HG02642 (cell line): ENCODE data around the gene OR4F17.
"Not testable (repeated sequence)": the region's sequence is repeated elsewhere in the genome, so short reads cannot be mapped to it uniquely, and the experiment has no call there.

Source experiments
- ATAC-seq: cut with Tn5 transposase; IDR thresholded peaks from one replicate; pipeline ENCODE4 v1.9.1; 2021; ENCODE audit warnings: mild to moderate bottlenecking; ENCODE audit not compliant: unreplicated experiment, poor library complexity

Gene OR4F17

GRCh38 chr19:106804-107203 is at the start of gene OR4F17:
Gene OR4F17 (plus strand): TSS chr19:107104. CDS start chr19:110679, 3,575 bp downstream.
- ATAC-seq, result not testable (repeated sequence)

- ATAC-seq, result not testable (repeated sequence)
These were observed 36.1 kb upstream of the OR4F17 start for GRCh38 chr19:70793-71192.

GRCh38 chr19:82864-83263 is 24.0 kb upstream of the OR4F17 start:
- ATAC-seq, result not testable (repeated sequence)

GRCh38 chr19:83626-84025 is 23.3 kb upstream of the OR4F17 start:
- ATAC-seq, result not testable (repeated sequence)

GRCh38 chr19:90678-91077 is 16.2 kb upstream of the OR4F17 start:
- ATAC-seq, result not testable (repeated sequence)

- ATAC-seq, result not testable (repeated sequence)
These were observed 12.1 kb upstream of the OR4F17 start for GRCh38 chr19:94794-95193.

GRCh38 chr19:97647-98046 is 9.3 kb upstream of the OR4F17 start:
- ATAC-seq, result not testable (repeated sequence)

- ATAC-seq, result not testable (repeated sequence)
These were observed 13.7 kb downstream of the OR4F17 start for GRCh38 chr19:120443-121140.
